Muscle layer of duodenum (tissue), 2 donors: Measurements from ENCODE around the gene ARAP1.

Source experiments
- H3K27ac ChIP-seq: one replicate; pipeline ENCODE4 v1.7.0; 2013; ENCODE audit warnings: mild to moderate bottlenecking, low read length
- H3K27me3 ChIP-seq: one replicate; pipeline ENCODE4 v1.7.0; 2013; ENCODE audit warnings: low read depth, mild to moderate bottlenecking, control low read depth, low read length
- H3K36me3 ChIP-seq, 2 donors: one replicate each; pipeline ENCODE4 v1.7.0; 2013; ENCODE audit warnings: low read length in 2 of 2, control low read depth in 1 of 2, mild to moderate bottlenecking in 1 of 2; ENCODE audit not compliant: insufficient read depth in 2 of 2, control insufficient read depth in 1 of 2
- H3K4me1 ChIP-seq, 2 donors: one replicate each; pipeline ENCODE4 v1.7.0; 2013; ENCODE audit warnings: low read length in 2 of 2, mild to moderate bottlenecking in 2 of 2, control low read depth in 1 of 2, moderate library complexity in 1 of 2; ENCODE audit not compliant: insufficient read depth in 2 of 2, control insufficient read depth in 1 of 2
- H3K4me3 ChIP-seq, 2 donors: one replicate each; pipeline ENCODE4 v1.7.0; 2013; ENCODE audit warnings: low read length in 2 of 2, low read depth in 1 of 2, mild to moderate bottlenecking in 1 of 2
- H3K9me3 ChIP-seq, 2 donors: one replicate each; pipeline ENCODE4 v1.7.0; 2013; ENCODE audit warnings: low read length in 2 of 2, control low read depth in 1 of 2, mild to moderate bottlenecking in 1 of 2; ENCODE audit not compliant: control insufficient read depth in 1 of 2
- donor health status: healthy.

ARAP1 gene

DNA sequence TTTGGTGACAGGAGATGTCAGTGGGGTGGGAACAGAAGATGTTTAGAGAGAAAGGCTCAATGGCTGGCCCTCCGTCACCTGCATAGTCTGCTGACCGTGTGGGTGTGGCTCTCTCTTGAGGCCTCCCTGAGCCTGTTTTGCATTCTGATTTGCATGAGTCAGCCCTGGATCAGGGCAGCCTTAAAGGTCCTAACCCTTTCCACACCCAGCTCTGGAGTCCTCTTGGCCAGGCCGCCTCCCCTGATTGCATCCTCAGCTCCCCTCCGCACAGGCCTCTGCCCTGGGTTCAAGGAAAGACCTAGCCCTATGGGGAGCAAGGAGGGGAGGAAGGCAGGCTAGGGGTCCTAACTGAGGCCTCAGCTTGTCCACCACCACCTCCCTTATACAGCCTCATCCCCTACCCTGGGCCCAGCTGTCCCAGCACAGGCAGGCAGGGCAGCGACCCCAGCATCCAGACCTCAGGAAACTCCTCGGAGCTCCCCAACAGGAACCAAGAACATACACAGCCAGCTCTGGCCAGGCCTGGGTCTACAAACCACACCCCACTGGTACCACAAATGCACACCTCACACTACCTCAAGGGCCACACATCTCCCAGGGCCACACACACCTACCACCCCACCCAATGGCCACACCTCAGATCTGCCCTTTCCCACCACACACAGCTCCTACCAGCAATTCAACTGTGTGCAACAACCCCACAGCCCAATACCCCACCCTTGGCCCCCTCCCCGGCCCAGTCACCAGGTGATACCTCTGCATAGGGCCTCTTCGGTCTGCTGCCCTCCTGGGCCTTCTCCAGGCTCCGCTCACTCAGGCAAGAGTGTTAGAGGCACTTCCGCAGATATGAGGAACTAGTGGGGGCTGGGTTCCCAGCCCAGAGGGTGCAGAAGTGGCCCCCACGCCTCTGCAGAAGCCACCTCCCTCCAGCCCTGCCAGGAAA, 13.7 kb downstream of the ARAP1 start:
- no peaks in the 10 kb centered on the region for H3K36me3 ChIP-seq
- no peaks in the 10 kb centered on the region for H3K9me3 ChIP-seq
- H3K27ac ChIP-seq: peak overlapping the region; percentile 72
- no peaks in the 10 kb centered on the region for H3K27me3 ChIP-seq
- H3K4me1 ChIP-seq: peaks cover 10 to 65% of the 10 kb centered on the region in 2 donors
- H3K4me3 ChIP-seq: peak overlapping the region; percentile 18 to 40

DNA sequence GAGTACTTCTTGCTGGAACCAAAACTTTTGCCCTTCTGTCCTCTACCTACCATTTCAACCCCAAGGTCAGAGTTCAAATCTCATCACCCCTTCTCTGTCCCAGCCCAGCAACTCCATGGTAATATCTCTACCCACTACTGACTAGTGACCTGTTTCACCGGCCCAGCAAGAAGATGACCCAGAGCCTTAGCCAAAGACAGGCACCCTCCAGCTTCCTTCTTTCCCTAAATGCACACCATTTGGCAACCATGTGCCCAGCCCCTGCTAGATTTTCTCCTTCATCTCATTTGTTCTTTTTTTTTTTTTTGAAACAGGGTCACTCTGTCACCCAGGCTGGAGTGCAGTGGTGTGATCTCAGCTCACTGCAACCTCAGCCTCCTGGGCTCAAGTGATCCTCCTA, 14.9 kb downstream of the ARAP1 start:
- Histone ChIP-seq H3K4me1 (peaks cover 10 to 53% of the 10 kb centered on the region in 2 donors), H3K27ac (peak overlapping the region; percentile 77), H3K27me3 (no peaks in the 10 kb centered on the region)

DNA sequence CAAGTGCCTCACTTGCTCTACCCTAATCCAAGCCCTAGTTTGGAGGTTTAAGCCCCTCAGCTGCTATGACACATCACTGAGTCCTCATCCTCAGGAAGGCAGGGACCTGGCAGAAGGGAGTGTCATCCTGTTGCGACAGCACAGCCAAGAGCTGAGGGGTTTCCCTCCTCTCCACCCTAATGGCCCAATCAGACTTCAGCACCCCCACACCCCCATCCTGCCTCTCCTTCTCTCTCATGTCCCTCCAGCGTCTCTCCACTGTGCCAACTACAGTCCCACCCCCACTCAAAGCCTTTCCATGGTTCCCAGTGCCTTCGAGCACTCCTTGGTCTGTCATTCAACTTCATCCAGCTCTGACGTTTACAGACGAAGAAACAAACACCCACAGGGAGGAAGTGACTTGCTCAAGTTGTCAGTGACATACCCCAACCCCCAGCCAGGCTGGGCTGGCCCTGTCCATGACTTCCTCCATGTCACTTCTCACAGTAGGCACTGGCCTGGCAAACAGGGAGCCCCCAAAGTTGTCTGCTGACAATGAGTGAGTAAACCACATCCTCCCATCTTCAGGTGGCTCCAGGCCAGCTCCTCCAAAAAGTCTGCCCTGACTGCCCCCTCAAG, 15.6 kb downstream of the ARAP1 start:
- Histone ChIP-seq H3K4me3 (peak overlapping the region in 1 of 2 donors; percentile 40), H3K4me1 (peaks cover 10 to 45% of the 10 kb centered on the region in 2 donors), H3K27ac (peak overlapping the region; percentile 77), H3K9me3 (no peaks in the 10 kb centered on the region), H3K27me3 (no peaks in the 10 kb centered on the region), H3K36me3 (no peaks in the 10 kb centered on the region)

More for the DNA sequence above, 14.9 kb downstream of the ARAP1 start:
- Histone ChIP-seq H3K4me3 (peak overlapping the region in 1 of 2 donors; percentile 40), H3K36me3 (no peaks in the 10 kb centered on the region), H3K9me3 (no peaks in the 10 kb centered on the region)

DNA sequence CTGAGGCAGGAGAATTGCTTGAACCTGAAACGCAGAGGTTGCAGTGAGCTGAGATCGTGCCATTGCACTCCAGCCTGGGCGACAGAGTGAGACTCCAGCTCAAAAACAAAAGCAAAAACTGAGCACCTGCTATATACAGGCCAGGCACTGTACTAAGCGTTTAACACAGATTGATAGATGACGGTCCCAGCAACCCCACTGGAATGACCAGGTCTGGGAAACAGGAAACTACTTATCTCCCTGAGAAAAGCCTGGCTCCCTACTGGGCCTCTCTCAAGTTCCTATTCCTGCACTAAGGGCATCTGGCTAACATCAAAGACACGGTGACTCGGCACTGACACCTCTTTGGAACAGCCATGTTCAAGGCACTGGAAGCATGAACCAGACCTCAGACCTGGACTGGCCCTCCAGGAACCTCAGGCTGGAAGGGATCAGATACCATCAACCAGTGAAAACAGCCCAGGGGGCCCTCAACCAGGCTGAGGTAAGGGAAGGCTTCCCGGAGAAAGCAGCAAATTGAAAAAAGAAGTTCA, 16.6 kb downstream of the ARAP1 start:
- H3K27me3 ChIP-seq: no peaks in the 10 kb centered on the region
- H3K27ac ChIP-seq: no peak overlapping the region
- H3K36me3 ChIP-seq: no peaks in the 10 kb centered on the region
- peak overlapping the region in 1 of 2 donors; percentile 12 for H3K4me3 ChIP-seq
- peaks cover 8 to 45% of the 10 kb centered on the region in 2 donors for H3K4me1 ChIP-seq
- H3K9me3 ChIP-seq: no peaks in the 10 kb centered on the region

DNA sequence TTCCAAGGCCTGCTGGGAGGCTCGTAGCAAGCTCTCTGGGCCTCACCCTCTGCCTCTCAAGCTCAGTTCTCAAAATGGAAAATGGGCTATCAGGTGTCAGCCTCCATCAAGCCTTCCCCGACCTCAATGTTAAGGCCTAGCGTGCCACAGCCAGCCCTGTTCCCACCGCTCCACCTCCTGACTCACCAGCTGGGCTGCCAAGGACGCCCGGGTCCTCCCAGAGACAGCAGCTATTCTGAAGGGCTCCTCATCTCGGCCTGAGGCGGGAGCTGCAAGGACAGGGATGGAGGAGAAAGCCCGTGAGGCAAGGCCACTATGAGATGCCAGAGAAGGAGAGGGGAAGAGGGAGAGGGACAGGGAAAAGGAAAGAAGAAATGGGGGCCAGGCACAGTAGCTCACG, 19.9 kb downstream of the ARAP1 start:
- Histone ChIP-seq H3K27me3 (no peaks in the 10 kb centered on the region), H3K4me1 (peaks cover 0 to 22% of the 10 kb centered on the region in 2 donors), H3K9me3 (no peaks in the 10 kb centered on the region), H3K4me3 (no peak overlapping the region), H3K27ac (no peak overlapping the region), H3K36me3 (no peaks in the 10 kb centered on the region)

DNA sequence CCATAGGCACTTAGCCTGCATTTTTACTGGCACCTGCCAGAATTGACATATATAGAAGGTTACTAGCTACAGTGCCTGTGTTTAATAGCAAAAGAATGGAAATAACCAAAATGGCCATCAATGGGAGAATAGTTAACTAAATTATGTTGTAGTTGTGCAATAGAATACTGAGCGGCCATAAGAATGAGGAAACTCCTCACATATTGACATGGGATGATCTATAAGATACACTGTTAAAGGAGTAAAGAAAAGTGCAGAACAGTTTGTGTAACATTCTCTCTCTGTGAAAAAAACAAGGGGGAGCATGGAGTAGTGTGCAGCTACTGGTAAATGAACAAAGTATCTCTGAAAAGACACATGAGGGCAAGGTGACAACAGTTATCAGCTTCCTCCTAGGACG, 21.5 kb downstream of the ARAP1 start:
- H3K4me3 ChIP-seq: no peak overlapping the region
- H3K27me3 ChIP-seq: no peaks in the 10 kb centered on the region
- H3K27ac ChIP-seq: no peak overlapping the region
- peaks cover 0 to 9% of the 10 kb centered on the region in 2 donors for H3K4me1 ChIP-seq
- no peaks in the 10 kb centered on the region for H3K9me3 ChIP-seq
- peaks cover 0 to 5% of the 10 kb centered on the region in 2 donors for H3K36me3 ChIP-seq

DNA sequence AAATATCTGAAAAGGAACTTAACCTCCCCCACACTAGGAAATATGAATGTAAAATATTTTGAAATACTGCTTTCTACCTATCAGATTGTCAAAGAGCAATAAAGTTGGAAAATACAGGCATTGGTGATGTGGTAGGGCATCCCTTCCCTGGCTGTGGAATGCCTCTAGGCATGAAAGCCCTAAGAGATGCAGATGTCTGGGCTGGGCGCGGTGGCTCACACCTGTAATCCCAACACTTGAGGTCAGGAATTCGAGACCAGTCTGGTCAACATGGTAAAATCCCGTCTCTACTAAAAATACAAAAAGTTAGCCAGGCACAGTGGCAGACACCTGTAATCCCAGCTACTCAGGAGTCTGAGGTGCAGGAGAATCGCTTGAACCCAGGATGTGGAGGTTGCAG, 22.0 kb downstream of the ARAP1 start:
- no peak overlapping the region for H3K27ac ChIP-seq
- H3K4me1 ChIP-seq: peaks cover 0 to 9% of the 10 kb centered on the region in 2 donors
- no peak overlapping the region for H3K4me3 ChIP-seq
- H3K36me3 ChIP-seq: peaks cover 0 to 5% of the 10 kb centered on the region in 2 donors
- no peaks in the 10 kb centered on the region for H3K27me3 ChIP-seq
- H3K9me3 ChIP-seq: no peaks in the 10 kb centered on the region

DNA sequence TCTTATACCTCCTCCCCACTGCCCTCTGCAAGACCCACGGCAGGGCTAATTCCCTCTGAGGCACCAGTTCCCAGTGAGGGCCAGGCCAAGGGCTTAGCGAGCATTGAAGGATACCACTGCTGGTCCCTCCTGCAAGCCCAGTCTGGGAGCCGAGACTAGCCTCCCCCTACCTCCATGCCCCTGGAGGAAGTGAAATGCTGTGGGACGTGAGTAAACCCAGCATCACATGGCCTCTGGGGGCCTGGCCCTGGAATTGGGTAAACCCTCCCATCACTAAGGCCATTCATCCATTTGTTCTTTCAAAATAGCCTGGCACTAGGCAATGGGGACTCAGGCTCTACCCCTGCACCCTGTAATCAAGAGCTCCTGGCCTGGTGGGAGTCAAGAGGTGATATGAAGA, 24.7 kb downstream of the ARAP1 start:
- Histone ChIP-seq H3K27ac (no peak overlapping the region), H3K9me3 (no peaks in the 10 kb centered on the region), H3K36me3 (peaks cover 5 to 8% of the 10 kb centered on the region in 2 donors), H3K4me3 (no peak overlapping the region), H3K4me1 (peaks cover 3 to 22% of the 10 kb centered on the region in 2 donors), H3K27me3 (no peaks in the 10 kb centered on the region)

DNA sequence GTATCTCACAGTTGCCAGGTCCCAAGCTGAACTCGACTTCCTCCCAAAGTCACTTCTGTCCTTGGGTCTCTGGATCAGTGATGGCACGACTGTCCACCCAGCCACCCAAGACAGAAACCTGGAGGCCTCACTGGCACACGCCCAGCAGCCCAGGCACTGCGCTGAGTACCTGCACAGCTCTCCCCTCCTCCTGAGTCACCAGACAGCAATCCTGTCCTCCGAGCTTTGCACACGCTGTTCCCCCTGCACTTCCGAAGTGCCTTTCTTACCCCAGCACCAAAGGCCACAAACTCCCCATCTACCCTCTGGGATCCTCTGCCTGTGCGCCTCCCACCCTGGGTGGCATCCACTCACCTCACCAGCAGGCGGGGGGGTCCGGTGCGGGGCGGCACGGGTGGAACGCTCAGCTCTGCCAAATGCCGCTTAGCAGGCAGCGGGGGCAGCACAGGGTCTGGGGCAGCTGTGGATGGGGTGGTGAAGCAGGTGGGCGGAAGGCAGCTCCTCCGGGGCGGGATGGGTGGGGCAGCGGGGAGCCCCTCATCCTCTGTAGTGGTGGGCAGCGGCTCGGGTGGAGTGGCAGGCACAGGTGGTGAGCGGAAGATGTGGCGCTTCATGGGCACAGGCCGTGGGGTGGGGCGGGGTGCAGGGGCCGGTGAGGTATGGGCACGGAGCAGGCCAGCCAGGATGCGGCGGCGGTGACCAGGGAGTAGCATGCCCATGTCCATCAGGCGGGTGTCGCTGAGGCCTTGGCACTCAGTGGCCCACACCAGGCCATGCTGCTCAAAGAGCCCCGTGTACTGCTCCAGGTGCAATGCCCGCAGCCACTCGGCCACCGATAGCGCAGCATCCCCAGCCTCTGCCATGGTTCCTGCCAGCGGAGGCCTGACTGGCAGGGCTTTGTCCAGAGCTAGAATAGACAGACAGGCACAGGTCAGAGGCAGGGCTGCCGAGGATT, 25.7 kb downstream of the ARAP1 start:
- Histone ChIP-seq H3K9me3 (no peaks in the 10 kb centered on the region), H3K4me1 (peaks cover 3 to 24% of the 10 kb centered on the region in 2 donors), H3K27me3 (no peaks in the 10 kb centered on the region), H3K36me3 (peaks cover 5 to 8% of the 10 kb centered on the region in 2 donors), H3K27ac (no peak overlapping the region), H3K4me3 (no peak overlapping the region)

DNA sequence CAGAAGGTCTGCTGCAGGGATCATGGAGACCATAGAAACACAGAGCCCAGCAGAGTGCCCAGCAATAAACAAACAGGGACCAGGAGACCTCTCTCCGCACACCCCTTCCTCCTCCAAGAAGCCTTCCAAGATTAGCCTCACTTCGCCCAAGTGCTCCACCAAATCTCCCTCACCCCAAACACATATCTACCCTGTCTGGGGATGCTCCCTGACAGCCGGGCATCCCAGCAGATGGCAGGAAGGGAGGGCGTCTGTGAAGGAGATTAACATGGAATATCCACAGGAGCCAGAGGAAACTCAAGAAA, 26.5 kb downstream of the ARAP1 start:
- Histone ChIP-seq H3K9me3 (no peaks in the 10 kb centered on the region), H3K4me3 (no peak overlapping the region), H3K36me3 (peaks cover 5 to 8% of the 10 kb centered on the region in 2 donors), H3K27ac (no peak overlapping the region), H3K4me1 (peaks cover 9 to 32% of the 10 kb centered on the region in 2 donors), H3K27me3 (no peaks in the 10 kb centered on the region)
